ENCODE results near the gene ZFP57.

ZFP57 gene

GRCh38 chr6:29680904-29681303 is at the start of gene ZFP57:
Gene ZFP57 (minus strand): TSS chr6:29681152. CDS start chr6:29677003, 4,149 bp downstream.
- ATAC-seq (replicated peaks) = peak in 1 of 2 donors; percentile 46
- DNase-seq = no peak
- Mint-ChIP-seq H3K9me3 (no peaks in the 10 kb centered on the region), H3K36me3 (peaks cover 0 to 10% of the 10 kb centered on the region in 2 donors), H3K27ac (peak within 1 kb of the TSS; percentile 81), H3K27me3 (peaks cover 8 to 23% of the 10 kb centered on the region in 2 donors), H3K4me1 (peaks cover 0 to 9% of the 10 kb centered on the region in 2 donors), H3K4me3 (peak within 1 kb of the TSS in 1 of 2 donors; percentile 78)

- H3K4me1 Mint-ChIP-seq = peaks cover 22 to 43% of the 10 kb centered on the region in 2 donors
- peak overlapping the region; percentile 20 for H3K27ac Mint-ChIP-seq
- peaks cover 21 to 28% of the 10 kb centered on the region in 2 donors for H3K36me3 Mint-ChIP-seq
- ATAC-seq (replicated peaks) = no peak
- DNase-seq = no peak
- H3K27me3 Mint-ChIP-seq = no peaks in the 10 kb centered on the region
- no peak overlapping the region for H3K4me3 Mint-ChIP-seq
- no peaks in the 10 kb centered on the region for H3K9me3 Mint-ChIP-seq
Measured at GRCh38 chr6:29730575-29731126, 49.7 kb upstream of the ZFP57 start.

GRCh38 chr6:29729774-29730328 is 48.9 kb upstream of the ZFP57 start:
- no peak for DNase-seq
- Mint-ChIP-seq H3K27me3 (no peaks in the 10 kb centered on the region), H3K4me1 (peaks cover 29 to 50% of the 10 kb centered on the region in 2 donors), H3K36me3 (peaks cover 29 to 36% of the 10 kb centered on the region in 2 donors), H3K9me3 (no peaks in the 10 kb centered on the region), H3K27ac (no peak overlapping the region), H3K4me3 (no peak overlapping the region)
- ATAC-seq (replicated peaks) = no peak

GRCh38 chr6:29728875-29729270 is 47.9 kb upstream of the ZFP57 start:
- Mint-ChIP-seq H3K36me3 (peaks cover 39 to 46% of the 10 kb centered on the region in 2 donors), H3K4me1 (peaks cover 27 to 51% of the 10 kb centered on the region in 2 donors), H3K4me3 (no peak overlapping the region), H3K27ac (peak overlapping the region; percentile 65), H3K9me3 (no peaks in the 10 kb centered on the region), H3K27me3 (no peaks in the 10 kb centered on the region)
- DNase-seq (no peak), ATAC-seq (replicated peaks) (no peak)

- ATAC-seq (replicated peaks) (no peak), DNase-seq (no peak)
- Mint-ChIP-seq H3K36me3 (peaks cover 42 to 48% of the 10 kb centered on the region in 2 donors), H3K9me3 (no peaks in the 10 kb centered on the region), H3K27ac (peak overlapping the region; percentile 65), H3K4me1 (peaks cover 27 to 52% of the 10 kb centered on the region in 2 donors), H3K27me3 (no peaks in the 10 kb centered on the region), H3K4me3 (no peak overlapping the region)
Measured at GRCh38 chr6:29728173-29728874, 47.4 kb upstream of the ZFP57 start.

- Mint-ChIP-seq H3K27ac (peak overlapping the region; percentile 72), H3K36me3 (peaks cover 43 to 48% of the 10 kb centered on the region in 2 donors), H3K4me1 (peaks cover 27 to 52% of the 10 kb centered on the region in 2 donors)
Measured at GRCh38 chr6:29727637-29728036, 46.7 kb upstream of the ZFP57 start.

GRCh38 chr6:29726571-29727194 is 45.7 kb upstream of the ZFP57 start:
- DNase-seq (no peak), ATAC-seq (replicated peaks) (no peak)
- Mint-ChIP-seq H3K36me3 (peaks cover 43 to 48% of the 10 kb centered on the region in 2 donors), H3K4me1 (peaks cover 30 to 59% of the 10 kb centered on the region in 2 donors), H3K27ac (no peak overlapping the region), H3K9me3 (no peaks in the 10 kb centered on the region), H3K27me3 (no peaks in the 10 kb centered on the region), H3K4me3 (peak overlapping the region; percentile 92 to 93)

More at GRCh38 chr6:29727637-29728036, 46.7 kb upstream of the ZFP57 start:
- Mint-ChIP-seq H3K27me3 (no peaks in the 10 kb centered on the region), H3K4me3 (no peak overlapping the region), H3K9me3 (no peaks in the 10 kb centered on the region)
- no peak for ATAC-seq (replicated peaks)
- DNase-seq = no peak

GRCh38 chr6:29726001-29726400 is 45.0 kb upstream of the ZFP57 start:
- H3K9me3 Mint-ChIP-seq = no peaks in the 10 kb centered on the region
- H3K27me3 Mint-ChIP-seq = no peaks in the 10 kb centered on the region
- DNase-seq (no peak), ATAC-seq (replicated peaks) (no peak)
- H3K4me1 Mint-ChIP-seq = peaks cover 32 to 64% of the 10 kb centered on the region in 2 donors
- peak overlapping the region; percentile 92 to 93 for H3K4me3 Mint-ChIP-seq
- peaks cover 43 to 48% of the 10 kb centered on the region in 2 donors for H3K36me3 Mint-ChIP-seq
- H3K27ac Mint-ChIP-seq = peak overlapping the region; percentile 99

GRCh38 chr6:29724937-29725869 is 44.3 kb upstream of the ZFP57 start:
- H3K36me3 Mint-ChIP-seq = peaks cover 43 to 48% of the 10 kb centered on the region in 2 donors

GRCh38 chr6:29723666-29724588 is 43.0 kb upstream of the ZFP57 start:
- peak overlapping the region; percentile 92 to 93 for H3K4me3 Mint-ChIP-seq
- H3K4me1 Mint-ChIP-seq = peaks cover 29 to 59% of the 10 kb centered on the region in 2 donors
- H3K9me3 Mint-ChIP-seq = no peaks in the 10 kb centered on the region
- H3K36me3 Mint-ChIP-seq = peaks cover 43 to 48% of the 10 kb centered on the region in 2 donors
- no peaks in the 10 kb centered on the region for H3K27me3 Mint-ChIP-seq
- DNase-seq = peak; percentile 62
- peak; percentile 66 for ATAC-seq (replicated peaks)
- peak overlapping the region; percentile 99 for H3K27ac Mint-ChIP-seq

More at GRCh38 chr6:29724937-29725869, 44.3 kb upstream of the ZFP57 start:
- Mint-ChIP-seq H3K27me3 (no peaks in the 10 kb centered on the region), H3K27ac (peak overlapping the region; percentile 99), H3K9me3 (no peaks in the 10 kb centered on the region), H3K4me1 (peaks cover 29 to 59% of the 10 kb centered on the region in 2 donors), H3K4me3 (peak overlapping the region; percentile 92 to 93)
- no peak for DNase-seq
- ATAC-seq (replicated peaks) = no peak

GRCh38 chr6:29723262-29723665 is 42.3 kb upstream of the ZFP57 start, which contains the start of gene HLA-F:
Gene HLA-F (plus strand): TSS chr6:29723434. CDS start chr6:29723464, 30 bp downstream.
- ATAC-seq (replicated peaks) (peak; percentile 93), DNase-seq (peak; percentile 91)
- H3K4me1 Mint-ChIP-seq = peaks cover 28 to 56% of the 10 kb centered on the region in 2 donors
- H3K27me3 Mint-ChIP-seq = no peaks in the 10 kb centered on the region
- peak within 1 kb of the TSS; percentile 99 for H3K27ac Mint-ChIP-seq
- H3K4me3 Mint-ChIP-seq = peak within 1 kb of the TSS; percentile 92 to 93
- peaks cover 42 to 47% of the 10 kb centered on the region in 2 donors for H3K36me3 Mint-ChIP-seq
- H3K9me3 Mint-ChIP-seq = no peaks in the 10 kb centered on the region

GRCh38 chr6:29720863-29721262 is 39.9 kb upstream of the ZFP57 start:
- DNase-seq (no peak), ATAC-seq (replicated peaks) (no peak)
- Mint-ChIP-seq H3K9me3 (no peaks in the 10 kb centered on the region), H3K4me1 (peaks cover 19 to 33% of the 10 kb centered on the region in 2 donors), H3K36me3 (peaks cover 23 to 24% of the 10 kb centered on the region in 2 donors), H3K27ac (no peak overlapping the region), H3K27me3 (no peaks in the 10 kb centered on the region), H3K4me3 (no peak overlapping the region)

Data from stimulated activated naive B cell treated with anti-CD40 and anti-IgM and Interleukin-4, amounts not matched to agents 10 μg/mL and 1 μg/mL and 100 μg/mL, for 72 hours (primary cell).